ENCODE data around the gene CDH4.

Gene CDH4

DNA sequence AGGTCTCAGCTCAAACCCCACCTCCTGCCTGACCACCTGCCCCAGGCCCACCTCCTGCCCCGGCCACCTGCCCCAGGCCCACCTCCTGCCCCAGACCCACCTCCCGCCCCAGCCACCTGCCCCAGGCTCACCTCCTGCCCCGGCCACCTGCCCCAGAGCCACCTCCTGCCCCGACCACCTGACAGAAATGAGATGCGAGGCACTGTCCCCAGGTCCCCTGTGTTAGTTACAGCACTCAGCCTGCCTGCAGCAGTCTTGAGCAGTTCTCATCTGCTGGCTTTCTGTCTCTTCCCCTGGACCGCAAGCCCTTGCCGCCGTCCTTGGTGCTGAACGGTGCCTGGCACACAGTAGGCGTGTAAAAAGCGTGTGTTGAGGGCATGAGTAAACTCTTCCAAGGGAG is 79.5 kb downstream of the CDH4 start:
- DNase-seq = no peak

DNA sequence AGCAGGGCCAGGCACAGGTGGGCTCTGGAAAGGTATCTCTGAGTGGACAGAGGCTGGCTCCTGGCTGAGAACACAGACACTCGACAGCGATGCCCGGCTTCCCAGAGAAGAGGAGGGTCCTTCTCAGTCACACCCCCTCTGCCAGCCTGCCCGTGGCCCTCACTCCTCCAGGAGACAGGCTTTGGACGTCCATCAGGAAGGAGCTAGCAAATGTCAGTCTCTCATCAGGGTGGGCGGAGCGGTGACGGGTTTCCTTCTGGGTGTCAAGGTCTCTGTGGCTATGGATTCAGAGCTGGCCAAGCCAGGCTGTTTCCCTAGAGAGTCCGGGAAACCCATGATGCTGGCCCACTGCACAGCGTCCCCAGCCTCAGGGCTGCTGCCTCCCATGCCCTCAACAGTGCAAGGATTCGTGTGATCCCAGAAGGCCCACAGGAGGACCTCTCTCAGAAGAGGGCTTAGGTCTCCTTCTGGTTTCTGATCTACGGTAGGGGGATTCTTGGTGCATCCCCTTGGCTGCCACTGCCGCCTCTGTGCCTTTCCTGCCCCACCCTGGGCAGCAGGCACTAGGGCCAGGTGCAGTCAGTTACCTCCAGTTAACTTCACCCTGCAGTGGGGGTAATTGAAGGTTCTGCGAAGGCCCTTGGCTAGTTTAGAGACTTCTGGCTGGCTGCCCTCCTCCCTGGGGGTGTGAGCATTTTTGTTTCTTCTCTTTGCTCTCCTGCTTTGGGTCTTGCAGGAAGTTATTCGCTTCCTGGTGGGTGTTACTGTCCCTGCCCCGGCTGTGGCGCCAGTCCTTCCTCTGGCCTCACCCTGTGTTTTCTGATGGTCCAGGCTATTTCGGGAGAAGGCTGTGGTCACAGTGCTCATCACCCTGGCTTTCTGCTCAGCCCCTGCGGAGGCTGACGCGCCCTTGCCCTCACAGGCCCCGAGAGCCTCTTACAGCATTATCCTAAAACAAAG is 80.2 kb downstream of the CDH4 start:
- DNase-seq = no peak

DNA sequence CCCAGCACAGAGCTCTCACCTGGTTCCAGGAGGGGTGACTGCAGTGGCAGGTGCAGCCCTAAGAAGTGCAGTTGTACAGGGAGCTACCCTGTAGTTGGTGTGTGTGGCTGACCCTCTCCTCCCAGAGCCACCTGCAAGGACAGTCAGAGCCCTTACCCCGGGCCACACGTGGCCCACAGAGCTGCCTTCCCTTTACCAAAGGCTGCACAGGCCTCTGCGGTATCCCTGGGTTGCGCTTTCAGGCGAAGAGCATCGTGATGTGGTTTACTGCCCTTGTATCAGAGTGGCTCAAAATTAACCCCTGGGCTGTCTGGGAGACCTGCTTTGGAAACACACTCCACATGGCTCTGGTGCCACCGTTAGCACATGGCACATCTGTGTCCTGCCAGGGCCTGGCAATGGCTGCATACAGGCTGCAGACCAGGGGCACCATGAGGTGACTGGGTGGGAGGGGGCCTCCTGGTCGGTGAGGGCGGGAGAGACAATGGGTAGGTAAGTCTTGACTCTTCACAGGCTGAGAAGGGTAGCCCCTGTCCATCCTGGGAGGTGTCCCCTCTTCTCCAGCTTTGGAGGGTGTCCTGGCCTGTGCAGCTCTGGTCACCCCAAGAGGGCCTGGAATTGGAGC is 81.5 kb downstream of the CDH4 start:
- DNase-seq = no peak

DNA sequence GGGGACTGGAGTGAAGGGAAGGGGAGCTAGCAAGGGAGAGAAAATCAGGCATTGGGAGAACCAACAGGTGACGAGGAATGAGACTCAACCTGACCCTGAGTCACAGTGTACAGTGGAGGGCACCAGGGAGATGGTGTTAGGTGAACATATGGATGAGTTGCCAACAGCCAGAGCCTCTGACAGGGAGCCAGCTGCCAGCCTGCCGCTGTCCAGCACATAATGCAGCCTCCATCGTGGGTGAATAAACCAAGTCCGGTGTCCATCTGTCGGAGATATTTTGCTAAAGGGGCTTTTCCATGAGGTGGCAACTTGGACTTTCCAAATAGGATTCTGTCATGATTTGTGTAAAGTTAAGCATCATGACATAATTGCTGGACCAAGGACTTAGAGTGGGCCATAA is 88.1 kb downstream of the CDH4 start:
- no peak for DNase-seq

DNA sequence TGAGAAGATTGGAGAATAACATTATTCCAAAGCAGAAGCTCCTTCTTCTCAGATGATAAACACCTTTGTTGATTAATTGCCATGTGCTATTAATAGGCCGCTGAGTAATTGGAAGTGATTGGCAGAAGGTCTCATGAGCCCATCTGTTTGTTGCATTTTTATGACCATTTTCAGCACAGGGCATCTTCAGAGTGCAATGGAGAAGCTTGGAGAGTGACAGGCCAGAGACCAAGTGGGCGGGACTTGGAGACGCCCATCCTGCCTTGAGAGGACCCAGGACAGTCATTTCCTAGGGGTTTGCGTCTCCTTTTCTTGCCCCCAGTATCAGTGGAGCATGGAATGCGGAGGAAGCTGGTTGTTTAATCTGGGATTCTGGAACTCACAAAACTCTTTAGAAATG is 89.5 kb downstream of the CDH4 start:
- no peak for DNase-seq

DNA sequence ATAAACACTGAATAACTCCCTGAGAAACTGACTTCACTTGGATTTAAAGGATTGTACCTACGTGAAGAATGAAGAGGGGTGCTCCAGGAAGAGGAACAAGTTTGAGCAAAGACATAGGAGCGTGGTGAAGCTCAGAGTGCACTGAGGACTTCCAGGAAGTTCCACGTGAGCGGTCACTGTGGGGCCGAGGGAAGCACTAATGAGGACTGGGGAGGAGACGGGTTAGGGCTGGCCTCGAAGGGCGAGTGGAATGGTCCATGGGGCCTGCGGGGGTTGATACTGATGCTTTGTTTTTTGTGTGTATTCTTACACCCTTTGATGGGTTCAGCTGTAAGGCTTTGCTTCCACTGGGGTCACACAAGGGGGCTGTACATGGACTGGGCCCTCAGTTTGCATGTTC is 91.9 kb downstream of the CDH4 start:
- DNase-seq = no peak

DNA sequence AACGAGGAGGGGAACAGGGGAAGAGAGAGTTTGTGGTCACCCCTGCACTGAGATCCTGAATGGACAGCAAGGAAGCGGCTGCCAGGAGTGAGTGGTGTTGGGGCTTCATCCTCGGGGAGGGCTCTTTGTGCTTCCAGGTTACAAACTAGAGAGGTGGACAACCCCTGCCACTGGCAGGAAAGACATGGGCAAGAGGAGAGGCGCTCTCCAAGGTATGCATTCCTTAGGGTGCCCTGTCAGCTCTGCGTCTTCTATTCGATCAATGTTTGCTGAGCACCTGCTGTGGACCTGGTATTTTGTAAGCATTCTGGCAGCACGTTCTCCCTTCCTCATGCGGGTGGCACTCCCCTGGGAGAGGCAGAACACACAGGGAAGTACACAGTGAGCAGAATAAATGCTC is 93.6 kb downstream of the CDH4 start:
- no peak for DNase-seq

DNA sequence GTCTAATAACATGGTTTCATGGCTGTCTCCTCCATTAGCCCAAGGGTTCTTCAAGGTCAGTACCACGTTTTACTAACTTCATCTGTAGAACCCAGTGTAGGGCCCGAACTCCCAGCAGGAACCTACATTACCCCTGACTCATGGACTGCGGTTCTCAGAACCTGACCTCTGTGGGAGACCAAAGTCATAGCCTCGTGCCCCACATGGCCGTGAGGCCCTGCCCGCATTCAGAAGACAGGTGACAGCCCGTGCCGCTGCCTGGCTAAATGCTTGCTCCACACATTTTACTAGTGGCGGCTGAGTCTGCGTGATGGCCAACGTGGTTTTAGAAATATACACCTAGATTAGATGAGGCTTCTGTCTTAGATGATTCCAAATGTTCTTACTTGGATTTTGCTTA is 94.9 kb downstream of the CDH4 start:
- DNase-seq = no peak

DNA sequence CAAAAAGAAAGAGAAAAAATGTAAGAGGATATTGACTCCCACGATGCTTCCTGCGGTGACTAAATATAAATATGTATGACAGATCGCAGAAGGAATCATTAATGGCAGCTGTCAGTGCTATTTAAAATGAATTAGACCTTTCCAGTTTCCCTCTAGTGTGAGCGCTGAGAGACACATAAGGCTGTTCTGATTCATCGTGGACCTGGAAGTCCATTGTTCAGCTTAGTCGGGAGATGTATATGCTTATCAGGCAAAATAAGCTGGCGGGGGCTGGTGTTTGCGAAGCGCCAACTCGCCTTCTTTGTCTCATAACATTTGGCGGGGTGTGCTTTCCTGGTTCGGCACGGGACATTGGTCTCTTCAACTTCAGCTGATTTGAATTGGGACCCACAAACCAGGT is 95.4 kb downstream of the CDH4 start:
- DNase-seq = no peak

DNA sequence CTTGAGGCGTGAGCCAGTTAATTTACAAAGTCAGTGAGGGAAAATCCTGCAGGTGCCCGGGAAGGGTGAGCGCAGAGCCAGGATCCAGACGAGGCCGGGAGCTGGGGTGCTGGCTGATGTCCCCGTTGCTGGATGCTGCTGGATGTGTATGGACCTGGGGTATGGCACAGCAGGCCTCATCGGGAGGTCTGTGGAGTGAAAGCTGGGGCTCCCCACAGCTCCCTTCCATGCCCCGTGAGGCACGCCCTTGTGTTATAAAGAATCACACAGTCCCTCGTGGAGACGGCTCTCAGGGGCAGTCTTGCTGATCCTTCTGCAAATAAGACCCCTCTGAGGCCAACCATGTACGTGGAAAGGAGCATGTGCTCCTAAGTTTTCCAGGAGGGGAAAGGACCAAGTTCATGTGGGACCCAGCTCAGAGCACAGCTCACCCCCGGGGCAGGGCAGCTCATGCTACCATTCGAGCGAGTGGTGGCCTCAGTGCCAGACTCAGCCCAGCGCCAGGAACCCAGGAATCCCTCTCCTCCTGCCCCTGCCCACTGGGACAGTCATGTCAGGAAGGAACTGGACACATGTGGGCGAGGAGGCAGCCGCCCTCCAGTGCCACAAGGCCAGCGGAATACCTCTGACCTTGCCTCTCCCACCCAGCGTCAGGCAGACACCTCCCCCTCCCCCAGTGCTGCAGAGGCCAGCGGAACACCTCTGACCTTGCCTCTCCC is 97.5 kb downstream of the CDH4 start:
- DNase-seq = no peak

DNA sequence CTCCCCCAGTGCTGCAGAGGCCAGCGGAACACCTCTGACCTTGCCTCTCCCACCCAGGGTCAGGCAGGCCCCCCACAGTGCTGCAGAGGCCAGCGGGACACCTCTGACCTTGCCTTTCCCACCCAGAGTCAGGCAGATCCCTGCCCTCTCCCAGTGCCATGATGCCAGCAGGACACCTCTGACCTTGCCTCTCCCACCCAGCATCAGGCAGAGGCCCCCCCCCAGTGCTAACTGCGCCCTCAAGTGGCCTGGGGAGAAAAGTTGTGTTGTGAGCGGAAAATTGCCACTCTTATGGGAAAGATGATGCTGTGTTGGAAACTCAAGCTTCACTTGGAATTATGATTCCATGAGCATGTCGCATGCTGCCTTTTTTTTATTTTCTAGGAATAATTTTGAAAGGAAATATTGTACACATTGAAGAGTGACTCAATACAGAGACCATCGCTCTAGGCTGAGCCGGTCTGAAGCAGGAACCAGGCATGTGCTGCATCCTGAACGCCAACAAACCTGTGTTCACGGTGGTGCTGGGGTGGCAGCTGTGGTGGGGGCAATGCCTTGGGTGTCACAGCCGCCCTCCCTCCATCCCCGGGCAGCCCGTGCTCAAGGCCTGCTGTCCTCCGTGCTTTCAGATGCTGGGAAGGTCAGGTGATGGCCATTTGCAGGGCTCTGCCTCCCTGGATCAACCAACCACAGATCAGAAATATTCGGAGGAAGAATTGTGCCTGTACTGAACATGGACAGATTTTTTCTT is 98.6 kb downstream of the CDH4 start:
- no peak for DNase-seq

DNA sequence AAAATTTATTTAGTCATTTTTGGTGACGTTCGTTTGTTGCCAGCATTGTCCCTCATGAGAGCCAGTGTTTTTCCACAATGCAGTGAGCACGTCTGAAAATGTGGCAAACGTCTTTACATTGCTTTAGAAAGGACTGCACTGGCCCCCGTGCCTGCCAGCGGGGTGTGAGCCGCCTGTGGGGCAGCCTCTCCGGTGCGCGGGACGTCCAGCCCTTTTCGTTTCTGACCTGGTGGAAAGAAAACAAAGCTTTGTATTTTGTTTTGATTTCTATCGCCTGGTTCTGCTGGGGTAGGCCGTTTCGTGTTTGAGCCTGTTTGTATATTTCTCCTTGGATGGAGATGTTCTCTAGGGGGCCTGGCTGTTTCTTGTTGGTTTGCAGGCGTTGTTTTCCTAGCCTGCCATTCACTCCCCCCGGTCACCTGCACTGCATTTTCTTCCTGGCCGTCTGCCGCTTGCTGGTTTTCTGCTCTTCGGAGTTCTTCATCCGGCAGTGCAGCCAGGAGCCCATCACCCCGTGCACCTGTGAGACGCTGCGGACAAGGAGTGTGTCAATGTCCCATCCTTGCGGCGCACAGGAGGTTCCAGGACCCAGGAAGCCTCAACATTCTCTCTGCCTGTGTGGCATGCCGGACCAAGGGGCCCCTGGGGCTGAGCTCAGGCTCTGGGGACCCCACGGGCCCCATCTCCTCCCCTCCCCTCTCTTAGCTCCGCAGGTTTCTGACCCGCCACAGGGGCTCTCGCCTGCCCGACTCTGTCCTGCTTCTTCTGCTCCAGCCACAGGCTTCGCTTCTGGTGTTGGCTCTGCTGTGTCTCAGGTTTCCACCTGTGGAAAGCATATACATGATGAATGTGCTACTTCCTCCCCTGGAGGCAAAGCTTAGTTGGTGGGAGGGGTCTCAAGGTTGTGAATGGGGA is 100.5 kb downstream of the CDH4 start:
- DNase-seq = no peak

DNA sequence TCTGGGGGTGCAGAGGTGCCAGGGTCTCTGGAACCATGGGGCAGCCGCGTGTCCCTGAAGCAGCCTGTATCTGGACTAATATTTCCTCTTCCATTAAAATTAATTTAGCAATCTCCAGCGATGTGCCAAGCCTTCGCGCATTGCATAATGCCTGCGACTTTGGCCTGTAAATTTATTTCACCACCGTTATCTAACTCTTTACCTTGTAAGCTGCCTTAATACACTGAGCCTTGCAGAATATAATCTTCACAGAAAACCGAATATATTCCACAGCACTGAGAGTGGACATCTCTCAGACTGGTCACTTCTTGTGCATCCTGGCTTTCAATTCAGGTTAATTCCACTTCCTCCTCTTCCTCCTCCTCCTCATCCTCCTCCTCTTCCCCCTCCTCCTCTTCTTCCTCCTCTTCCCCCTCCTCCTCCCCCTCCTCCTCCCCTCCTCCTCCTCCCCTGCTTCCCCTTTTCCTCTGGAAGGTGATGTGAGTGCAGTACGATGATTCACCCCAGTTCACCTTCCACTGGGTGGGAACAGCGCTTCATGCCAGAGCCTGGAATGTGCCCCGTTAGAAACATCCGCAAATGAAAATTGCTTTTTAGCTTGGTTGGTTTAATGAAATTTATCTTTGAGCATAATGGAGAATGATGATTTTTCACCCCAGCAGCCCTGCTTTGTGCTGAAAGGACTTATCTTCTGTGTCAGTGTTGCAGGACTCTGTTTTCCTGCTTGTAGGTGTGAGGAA is 101.4 kb downstream of the CDH4 start:
- DNase-seq = no peak

DNA sequence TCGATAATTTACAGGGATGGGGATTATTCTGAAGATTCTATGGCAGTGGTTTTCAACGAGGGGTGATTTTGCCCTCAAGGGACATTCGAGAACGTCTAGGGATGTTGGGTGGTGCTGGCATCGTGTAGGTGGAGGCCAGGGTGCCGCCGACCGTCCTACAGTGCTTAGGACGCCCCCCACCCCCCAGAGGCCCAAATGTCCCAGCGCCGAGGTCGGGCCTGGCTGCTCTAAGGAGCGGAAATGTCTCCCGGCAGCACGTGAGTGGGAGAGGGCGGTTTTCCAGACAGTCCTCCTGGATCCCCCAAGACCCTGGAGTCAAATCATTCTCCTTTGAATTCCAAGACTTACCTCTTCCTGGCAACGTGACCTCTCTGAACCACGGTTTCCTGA is 101.9 kb downstream of the CDH4 start:
- no peak for DNase-seq

DNA sequence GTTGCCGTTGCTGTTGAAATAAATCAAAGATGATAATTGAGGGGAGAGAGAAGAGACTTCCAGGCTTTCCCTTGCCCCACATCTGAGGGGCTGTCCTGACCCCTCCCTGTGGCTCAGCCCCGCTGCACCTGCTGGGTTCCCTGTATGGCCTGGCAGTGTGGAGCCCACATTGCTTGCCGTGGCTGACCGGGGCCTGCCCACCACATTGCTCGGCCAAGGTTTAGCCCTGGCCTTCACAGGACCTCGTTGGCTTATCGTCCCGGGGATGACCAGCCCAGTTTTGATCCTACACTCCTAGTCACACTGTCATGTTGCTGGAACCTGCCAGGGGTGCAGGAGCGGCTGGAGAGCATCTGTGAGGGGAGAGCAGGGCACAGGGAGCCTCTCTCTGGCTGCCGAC is 102.4 kb downstream of the CDH4 start:
- DNase-seq = no peak

DNA sequence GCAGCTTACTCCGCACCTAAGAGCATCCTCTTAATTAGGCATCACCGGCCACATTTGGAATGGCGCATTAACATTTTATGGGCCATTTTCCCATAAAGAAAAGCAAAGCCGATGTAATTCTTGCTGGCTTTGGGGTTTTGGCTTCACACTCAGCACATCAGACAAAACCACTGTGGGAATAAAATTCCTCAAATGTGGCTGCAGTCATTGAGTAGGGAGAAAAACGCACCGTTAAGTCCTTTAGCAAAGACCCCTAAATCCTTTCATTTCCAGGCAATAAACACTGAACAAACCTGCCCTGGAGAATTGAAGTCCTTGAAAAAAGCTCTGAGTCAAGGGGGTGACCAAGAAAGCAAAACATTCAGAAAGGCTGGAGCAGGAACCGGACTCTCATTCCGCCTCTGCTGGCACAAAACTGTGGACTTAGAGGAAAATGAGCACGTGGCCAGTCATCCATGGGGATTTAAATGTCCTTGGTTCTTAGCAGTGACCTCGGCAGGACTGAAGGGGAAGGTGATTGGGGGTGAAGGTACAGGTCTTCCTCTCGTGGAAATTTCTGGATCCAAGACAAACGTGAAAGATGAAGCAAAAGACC is 102.9 kb downstream of the CDH4 start:
- no peak for DNase-seq

DNA sequence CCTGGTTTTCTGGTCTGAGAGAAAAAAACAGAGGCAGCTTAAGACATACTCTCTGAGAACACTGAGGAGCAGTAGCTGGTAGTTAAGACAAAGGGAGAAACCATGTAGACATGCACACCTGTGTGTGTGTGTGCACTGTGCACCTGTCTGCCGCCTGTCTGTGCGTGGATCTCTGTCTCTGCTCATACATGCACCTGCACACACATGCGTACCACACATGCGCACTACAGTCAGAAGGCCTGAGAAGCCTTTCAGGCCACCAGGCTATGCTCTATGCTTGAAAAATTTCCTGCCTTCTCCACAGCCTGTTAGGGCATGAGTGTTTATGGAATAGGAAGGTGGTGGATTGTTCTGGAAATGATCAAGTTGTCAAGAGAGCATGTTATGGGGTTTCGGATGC is 103.5 kb downstream of the CDH4 start:
- DNase-seq = no peak

DNA sequence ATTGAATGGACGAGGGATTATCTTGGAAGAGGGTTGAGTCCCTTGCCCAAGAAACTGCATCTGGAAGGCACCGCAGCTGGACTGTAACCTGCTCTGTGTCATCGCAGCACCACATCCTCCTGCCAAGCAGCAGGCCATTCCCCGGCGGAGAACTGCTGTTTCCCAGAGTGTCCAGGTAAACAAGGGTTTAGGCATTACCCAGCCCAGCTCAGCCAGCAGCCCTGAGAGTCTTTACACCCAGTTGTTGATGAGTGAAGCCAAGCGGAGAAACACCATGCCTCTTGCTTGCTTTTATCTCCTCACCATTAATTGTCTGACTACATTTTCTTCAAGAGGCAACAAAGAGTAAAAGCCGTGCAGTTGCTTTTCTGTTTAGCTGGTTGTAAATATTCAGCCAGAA is 104.1 kb downstream of the CDH4 start:
- DNase-seq = no peak

DNA sequence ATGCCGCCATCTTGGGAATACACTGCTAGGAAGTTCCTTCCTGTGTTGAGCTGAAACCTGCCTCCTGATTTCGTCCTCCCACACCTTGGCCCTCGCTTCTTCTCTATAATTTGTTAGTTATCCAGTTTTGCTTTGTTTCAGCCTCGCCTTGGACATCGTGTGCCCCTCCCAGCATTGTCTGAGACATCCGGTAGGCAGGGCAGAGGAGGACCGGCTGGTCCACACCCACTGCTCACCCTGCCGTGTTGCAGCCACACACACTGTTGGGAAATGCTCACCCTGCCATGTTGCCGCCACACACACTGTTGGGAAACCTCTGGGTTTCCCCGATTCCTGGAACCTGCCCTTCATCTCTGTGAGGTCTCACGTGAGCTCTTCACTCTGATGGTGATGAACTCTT is 105.1 kb downstream of the CDH4 start:
- DNase-seq = no peak

DNA sequence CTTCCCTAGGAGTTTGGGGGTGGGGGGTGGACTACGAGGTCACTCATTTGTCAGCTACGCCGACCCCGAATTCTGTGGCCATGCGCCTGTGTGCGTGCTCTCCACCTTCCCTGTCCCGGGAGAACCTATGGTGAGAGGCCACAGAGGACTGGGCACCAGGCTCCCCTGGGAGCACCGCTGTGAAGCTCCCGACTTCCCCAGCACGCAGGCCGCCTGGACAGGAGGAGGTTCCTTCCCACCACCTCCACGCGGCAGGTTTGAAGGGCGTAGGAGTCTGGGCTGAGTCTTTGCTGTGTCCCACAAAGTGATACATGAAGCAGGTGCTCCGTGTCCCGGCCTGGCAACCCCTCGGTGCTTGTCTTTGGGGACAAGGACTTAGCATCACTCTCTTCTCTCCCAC is 107.2 kb downstream of the CDH4 start:
- DNase-seq = no peak

DNA sequence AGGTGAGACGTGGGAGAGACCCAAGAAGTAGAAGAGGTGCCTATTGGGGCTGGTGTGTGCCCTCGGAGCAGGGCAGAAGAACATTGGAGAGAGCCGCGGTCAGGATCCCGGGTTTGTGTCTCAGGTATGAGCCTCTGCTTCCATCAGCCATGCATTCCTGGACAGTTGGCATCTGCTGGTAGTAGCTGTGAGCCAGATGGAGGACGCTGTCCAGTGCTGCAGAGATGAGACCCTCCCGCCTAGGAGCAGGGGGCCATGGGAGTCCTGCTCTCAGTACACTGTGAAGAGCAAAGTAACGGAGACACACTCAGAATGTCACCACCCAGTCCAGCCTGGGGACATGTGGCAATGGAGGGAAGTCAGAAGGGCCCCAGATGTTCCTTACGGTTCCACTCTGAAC is 108.2 kb downstream of the CDH4 start:
- DNase-seq = no peak

Measured in NCI-H774 (cell line).